NCI-H2029 treated with DMSO at 0.1 percent for 48 hours (cell line): ENCODE measurements around the gene ULBP2.
"Not testable (repeated sequence)": the region's sequence is repeated elsewhere in the genome, so short reads cannot be mapped to it uniquely, and the experiment has no call there.

Experiments
- DNase-seq: peaks from one replicate; lab custom pipeline; 2025; lab: John Stamatoyannopoulos, UW

The ULBP2 gene

DNA sequence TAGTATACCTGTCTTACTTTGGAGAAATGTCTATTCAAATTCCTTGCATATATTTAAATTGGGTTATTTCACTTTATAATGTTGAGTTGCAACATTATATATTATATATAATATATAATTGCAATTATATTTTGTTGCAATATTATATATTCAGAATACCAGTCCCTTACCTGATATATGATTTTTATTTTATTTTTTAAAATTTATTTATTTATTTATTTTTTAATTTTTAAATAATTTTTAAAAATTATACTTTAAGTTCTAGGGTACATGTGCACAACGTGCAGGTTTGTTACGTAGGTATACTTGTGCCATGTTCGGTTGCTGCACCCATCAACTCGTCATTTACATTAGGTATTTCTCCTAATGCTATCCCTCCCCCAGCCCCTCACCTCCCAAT is 14.8 kb upstream of the ULBP2 start:
- not testable (repeated sequence) for DNase-seq

GRCh38 chr6:149929422-149929821 is 12.4 kb upstream of the ULBP2 start:
- DNase-seq = no peak

DNA sequence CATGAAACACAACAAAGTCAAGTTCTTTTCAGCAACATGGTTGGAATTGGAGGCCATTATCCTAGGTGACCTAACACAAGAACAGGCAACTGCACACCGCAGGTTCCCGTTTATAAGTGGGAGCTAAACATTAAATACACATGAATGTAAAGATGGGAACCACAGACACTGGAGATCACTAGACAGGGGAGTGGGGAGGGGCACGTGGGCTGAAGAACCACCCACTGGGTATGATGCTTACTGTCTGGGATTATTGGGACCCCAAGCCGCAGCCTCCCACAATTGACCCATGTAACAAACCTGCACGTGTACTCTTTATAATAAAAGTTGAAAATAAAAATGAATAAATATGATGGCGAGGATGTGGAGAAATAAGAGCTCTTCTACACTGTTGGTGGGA is 10.3 kb upstream of the ULBP2 start:
- no peak for DNase-seq

- DNase-seq = no peak
Measured at GRCh38 chr6:149933036-149933435, 8.8 kb upstream of the ULBP2 start.

- DNase-seq = no peak
Measured at GRCh38 chr6:149933461-149933860, 8.4 kb upstream of the ULBP2 start.

GRCh38 chr6:149934249-149935156 is 7.3 kb upstream of the ULBP2 start:
- no peak for DNase-seq

DNA sequence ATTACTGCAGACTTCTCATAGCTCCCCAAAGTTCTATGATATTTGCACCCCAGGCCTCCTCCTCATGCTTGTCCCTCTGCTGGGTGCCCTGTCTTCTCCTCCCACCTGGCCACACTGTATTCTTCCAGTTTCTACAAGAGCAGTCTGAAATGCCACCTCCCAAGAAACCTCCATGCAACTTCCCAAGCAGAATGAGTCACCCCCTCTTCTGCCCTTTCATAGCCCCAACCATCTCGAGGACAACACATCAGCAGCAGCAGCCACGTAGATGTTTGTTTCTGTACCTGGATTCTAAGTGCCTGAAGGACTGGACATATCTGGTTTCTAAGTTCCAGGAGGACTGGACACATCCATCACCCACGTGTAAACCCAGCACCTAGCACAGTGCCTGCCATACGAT is 6.6 kb upstream of the ULBP2 start:
- DNase-seq = no peak

DNA sequence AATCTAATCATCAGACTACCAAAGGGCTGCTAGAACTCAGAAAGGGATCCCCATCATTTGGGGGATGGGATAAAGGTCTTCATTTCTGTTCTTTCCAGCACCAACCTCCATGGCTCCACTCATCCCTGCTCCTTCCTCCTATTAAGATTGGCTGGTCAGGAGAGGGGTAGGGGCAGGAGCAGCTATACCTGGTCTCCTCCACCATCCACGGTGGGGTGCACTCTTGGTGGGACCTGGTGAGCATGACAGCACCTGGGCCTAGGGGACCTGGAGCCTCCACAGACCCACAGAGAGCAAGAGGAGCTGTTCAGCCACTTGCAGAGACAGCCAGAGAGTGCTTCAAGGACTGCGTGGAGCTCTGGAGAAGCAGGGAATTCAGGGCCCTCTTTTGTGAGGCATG is 6.1 kb upstream of the ULBP2 start:
- DNase-seq = no peak

DNA sequence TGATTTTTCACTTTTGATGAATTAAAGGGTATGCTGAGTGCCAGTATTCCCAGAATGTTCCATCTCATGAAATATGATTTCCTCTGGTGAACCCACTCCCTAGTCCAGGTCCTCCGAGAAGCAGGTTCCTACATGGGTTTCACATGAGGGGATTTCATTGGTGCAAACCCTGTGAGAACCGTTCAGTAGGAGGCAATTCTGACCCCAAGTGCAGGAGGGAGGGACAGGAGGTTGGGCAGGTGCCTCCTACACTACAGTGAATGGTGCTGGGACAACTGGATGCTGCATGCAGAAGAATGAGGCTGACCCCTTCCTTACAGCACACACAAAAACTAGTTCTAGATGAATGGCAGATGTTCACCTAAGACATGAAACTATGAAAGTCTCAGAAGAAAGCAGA is 5.1 kb upstream of the ULBP2 start:
- no peak for DNase-seq

- DNase-seq = not testable (repeated sequence)
Measured at GRCh38 chr6:149938013-149938570, 3.7 kb upstream of the ULBP2 start.

GRCh38 chr6:149938571-149939355 is 3.1 kb upstream of the ULBP2 start:
- DNase-seq = no peak

GRCh38 chr6:149939356-149939648 is 2.5 kb upstream of the ULBP2 start:
- DNase-seq = no peak

GRCh38 chr6:149939909-149940671 is 1.7 kb upstream of the ULBP2 start:
- DNase-seq = no peak

- DNase-seq = no peak
Measured at GRCh38 chr6:149940672-149940982, 1.2 kb upstream of the ULBP2 start.

DNA sequence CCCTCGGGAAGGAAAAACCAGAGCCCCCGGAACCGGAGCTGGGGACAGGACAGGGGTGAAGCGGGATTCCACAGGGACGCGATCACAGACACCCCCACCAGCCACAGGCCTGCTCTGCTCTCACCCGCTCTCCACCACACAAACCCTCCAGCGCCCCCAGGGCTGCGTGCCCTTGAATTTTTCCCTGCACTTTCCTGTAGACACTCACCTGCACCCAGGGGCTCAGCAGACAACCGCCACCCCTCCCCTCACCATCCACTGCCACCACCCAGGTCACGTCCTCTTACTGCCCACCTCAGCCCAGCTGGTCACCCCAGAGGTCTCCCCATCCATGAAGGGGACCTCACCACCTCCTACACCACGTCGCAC is 631 bp downstream of the ULBP2 start:
- no peak for DNase-seq

GRCh38 chr6:149943321-149943720 is 1.5 kb downstream of the ULBP2 start:
- not testable (repeated sequence) for DNase-seq

- DNase-seq = not testable (repeated sequence)
Measured at GRCh38 chr6:149945276-149945675, 3.5 kb downstream of the ULBP2 start.

DNA sequence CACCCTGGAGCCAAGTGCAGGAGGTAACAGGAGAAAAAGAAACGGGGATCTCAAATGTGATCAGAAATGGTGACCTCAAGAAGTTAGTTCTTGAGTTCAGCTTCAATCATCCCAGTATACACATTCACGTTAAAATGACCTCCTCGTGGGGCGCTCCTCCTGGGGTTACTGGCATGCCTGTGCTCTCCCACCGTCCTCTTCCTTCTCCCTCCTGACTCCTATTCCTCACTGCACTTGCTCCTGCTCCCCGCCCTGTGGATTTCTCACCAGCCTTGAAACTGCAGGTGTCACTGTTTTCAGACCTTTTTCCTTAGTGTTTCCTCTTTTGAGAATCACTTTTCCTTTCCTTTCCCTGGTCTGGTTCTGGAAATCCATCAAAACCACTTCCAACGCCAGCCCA is 4.8 kb downstream of the ULBP2 start:
- not testable (repeated sequence) for DNase-seq

DNA sequence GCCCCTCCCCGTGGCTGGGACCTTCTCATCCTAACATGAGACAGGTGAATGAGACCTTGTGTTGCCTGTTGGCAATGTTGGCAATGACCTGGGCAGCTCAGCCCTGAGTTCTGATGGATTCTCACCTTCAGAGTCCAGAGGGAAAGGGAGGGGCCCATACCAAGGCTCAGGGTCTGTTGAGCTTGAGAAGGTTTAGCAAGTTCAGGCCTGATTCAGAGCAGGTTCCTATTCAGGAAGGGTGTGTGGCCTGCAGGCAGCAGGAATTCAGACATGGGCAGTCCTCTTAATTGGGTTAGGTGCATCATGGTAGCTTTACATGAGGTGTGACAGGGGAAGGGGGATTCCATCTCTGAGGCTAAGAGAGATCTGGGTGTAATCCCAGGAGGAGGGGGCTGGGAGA is 5.7 kb downstream of the ULBP2 start:
- DNase-seq = not testable (repeated sequence)

GRCh38 chr6:149948011-149948410 is 6.2 kb downstream of the ULBP2 start:
- no peak for DNase-seq

GRCh38 chr6:149948616-149949015 is 6.8 kb downstream of the ULBP2 start:
- DNase-seq = no peak

- no peak for DNase-seq
Measured at GRCh38 chr6:149950423-149950822, 8.6 kb downstream of the ULBP2 start.

- no peak for DNase-seq
Measured at GRCh38 chr6:149951096-149951495, 9.3 kb downstream of the ULBP2 start.
